GM21717 (cell line): Measurements from ENCODE around the gene CNMD.
"Not testable (repeated sequence)": the region's sequence is repeated elsewhere in the genome, so short reads cannot be mapped to it uniquely, and the experiment has no call there.

Source experiments
- ATAC-seq: cut with Tn5 transposase; IDR thresholded peaks from one replicate; pipeline ENCODE4 v1.9.1; 2021; ENCODE audit warnings: mild to moderate bottlenecking, moderate library complexity; ENCODE audit not compliant: unreplicated experiment

CNMD gene

GRCh38 chr13:52696566-52696965 lies 43.1 kb downstream of the CNMD start:
- ATAC-seq: no peak

GRCh38 chr13:52695856-52696255 lies 43.8 kb downstream of the CNMD start:
- ATAC-seq: peak; percentile 64

GRCh38 chr13:52686376-52686775 lies 53.2 kb downstream of the CNMD start:
- ATAC-seq: no peak

GRCh38 chr13:52685806-52686205 lies 53.8 kb downstream of the CNMD start:
- not testable (repeated sequence) for ATAC-seq

GRCh38 chr13:52677823-52678222 lies 61.8 kb downstream of the CNMD start:
- ATAC-seq: no peak

- ATAC-seq: no peak
Measured at GRCh38 chr13:52673465-52673864, 66.2 kb downstream of the CNMD start.

GRCh38 chr13:52670726-52671125 lies 68.9 kb downstream of the CNMD start:
- ATAC-seq: no peak

- ATAC-seq: no peak
Measured at GRCh38 chr13:52669677-52670076, 69.9 kb downstream of the CNMD start.

GRCh38 chr13:52665325-52665724 lies 74.3 kb downstream of the CNMD start:
- ATAC-seq: no peak

GRCh38 chr13:52664272-52664671 lies 75.3 kb downstream of the CNMD start:
- no peak for ATAC-seq

- ATAC-seq: no peak
Measured at GRCh38 chr13:52659340-52659739, 80.3 kb downstream of the CNMD start.
